Left ventricle myocardium inferior (tissue), 1 donor: Measurements from ENCODE around the gene STK11. TPM values are rescaled to one million over a fixed set of nuclear protein-coding genes. Genes with fewer than 3 reads are reported as not detected.
A peak's percentile ranks its signal among the peaks of the same experiment; 100 is the strongest.

Source experiments
- DNase-seq: peaks from one replicate; pipeline ENCODE4 v3.0.0-alpha.2; 2020
- H3K27ac ChIP-seq: fragments of 200-600 bp; replicated peaks from 2 replicates; pipeline ENCODE4 v1.8.0; 2021
- H3K27me3 ChIP-seq: fragments of 200-600 bp; 2 replicates; pipeline ENCODE4 v1.8.0; 2021; ENCODE audit warnings: low read depth
- H3K36me3 ChIP-seq: fragments of 200-600 bp; 2 replicates; pipeline ENCODE4 v1.8.0; 2021
- H3K4me1 ChIP-seq: fragments of 200-600 bp; 2 replicates; pipeline ENCODE4 v1.8.0; 2021
- H3K4me3 ChIP-seq: fragments of 200-600 bp; 2 replicates; pipeline ENCODE4 v1.8.0; 2021; ENCODE audit warnings: mild to moderate bottlenecking, moderate library complexity
- H3K9me3 ChIP-seq: fragments of 200-600 bp; replicated peaks from 2 replicates; pipeline ENCODE4 v1.8.0; 2021
- CTCF ChIP-seq: fragments of 200-600 bp; IDR thresholded peaks from 2 replicates; pipeline ENCODE4 v1.8.0; 2021; ENCODE audit warnings: antibody characterized with exemption, mild to moderate bottlenecking, borderline replicate concordance
- intact Hi-C: fragments of 100-400 bp; cut with micrococcal nuclease; formaldehyde crosslinking; loops from one replicate; pipeline ENCODE4 v1.11.0; 2022
- total RNA-seq: library from RNA; stranded (reverse); fragmentation: NEBNext Ultra II Directional; extraction: Animal tissue kit (Norgen Biotek cat#: 25700); gene quantifications from one replicate; pipeline ENCODE4 v1.2.1, GENCODE V29; 2021
- donor health status: DM: no; HTN: yes; CAD: no; lungs with severe emphysema.

Gene STK11
- total RNA-seq, 1 donor from 2014 or later = 50.1 TPM

- peaks cover 100% of the 10 kb centered on the region for H3K4me1 ChIP-seq
- intact Hi-C loops = no loop called here
- no peak for DNase-seq
- no peaks in the 10 kb centered on the region for H3K27me3 ChIP-seq
- TF ChIP-seq CTCF = no peak
- peak overlapping the region; percentile 94 for H3K27ac ChIP-seq
- no peak overlapping the region for H3K4me3 ChIP-seq
- no peaks in the 10 kb centered on the region for H3K9me3 ChIP-seq
- H3K36me3 ChIP-seq = peaks cover 23% of the 10 kb centered on the region
Observed at GRCh38 chr19:1217366-1217765, 11.8 kb downstream of the STK11 start.

- no peak for DNase-seq
- intact Hi-C loops = no loop called here
- peaks cover 37% of the 10 kb centered on the region for H3K36me3 ChIP-seq
- TF ChIP-seq CTCF = no peak
- no peaks in the 10 kb centered on the region for H3K9me3 ChIP-seq
- H3K27ac ChIP-seq = peak overlapping the region; percentile 94
- no peak overlapping the region for H3K4me3 ChIP-seq
- H3K27me3 ChIP-seq = no peaks in the 10 kb centered on the region
- H3K4me1 ChIP-seq = peaks cover 98% of the 10 kb centered on the region
Observed at GRCh38 chr19:1218751-1219567, 13.4 kb downstream of the STK11 start.

GRCh38 chr19:1219786-1220476 is 14.4 kb downstream of the STK11 start:
- Histone ChIP-seq H3K9me3 (no peaks in the 10 kb centered on the region), H3K36me3 (peaks cover 45% of the 10 kb centered on the region), H3K27me3 (no peaks in the 10 kb centered on the region), H3K4me3 (no peak overlapping the region), H3K4me1 (peaks cover 89% of the 10 kb centered on the region), H3K27ac (peak overlapping the region; percentile 94)
- TF ChIP-seq CTCF = no peak
- intact Hi-C loops = no loop called here
- DNase-seq = no peak

GRCh38 chr19:1220477-1220930 is 14.9 kb downstream of the STK11 start:
- no peaks in the 10 kb centered on the region for H3K27me3 ChIP-seq
- H3K27ac ChIP-seq = peak overlapping the region; percentile 94
- no peak overlapping the region for H3K4me3 ChIP-seq
- no peaks in the 10 kb centered on the region for H3K9me3 ChIP-seq
- no peak for DNase-seq
- intact Hi-C loops = no loop called here
- TF ChIP-seq CTCF = no peak
- H3K36me3 ChIP-seq = peaks cover 50% of the 10 kb centered on the region
- peaks cover 83% of the 10 kb centered on the region for H3K4me1 ChIP-seq

GRCh38 chr19:1220976-1221903 is 15.7 kb downstream of the STK11 start:
- Histone ChIP-seq H3K4me3 (no peak overlapping the region), H3K36me3 (peaks cover 57% of the 10 kb centered on the region), H3K27ac (peak overlapping the region; percentile 94), H3K27me3 (no peaks in the 10 kb centered on the region), H3K9me3 (no peaks in the 10 kb centered on the region), H3K4me1 (peaks cover 76% of the 10 kb centered on the region)
- peak; percentile 79 for DNase-seq
- TF ChIP-seq CTCF = peak; percentile 83
- intact Hi-C loops = no loop called here
